Femur (tissue), 1 donor: ENCODE data around the gene COL18A1.
"Not testable (repeated sequence)": the region's sequence is repeated elsewhere in the genome, so short reads cannot be mapped to it uniquely, and the experiment has no call there.

Source experiments
- DNase-seq: peaks from one replicate; pipeline ENCODE4 v3.0.0-alpha.2; 2017

COL18A1 gene

DNA sequence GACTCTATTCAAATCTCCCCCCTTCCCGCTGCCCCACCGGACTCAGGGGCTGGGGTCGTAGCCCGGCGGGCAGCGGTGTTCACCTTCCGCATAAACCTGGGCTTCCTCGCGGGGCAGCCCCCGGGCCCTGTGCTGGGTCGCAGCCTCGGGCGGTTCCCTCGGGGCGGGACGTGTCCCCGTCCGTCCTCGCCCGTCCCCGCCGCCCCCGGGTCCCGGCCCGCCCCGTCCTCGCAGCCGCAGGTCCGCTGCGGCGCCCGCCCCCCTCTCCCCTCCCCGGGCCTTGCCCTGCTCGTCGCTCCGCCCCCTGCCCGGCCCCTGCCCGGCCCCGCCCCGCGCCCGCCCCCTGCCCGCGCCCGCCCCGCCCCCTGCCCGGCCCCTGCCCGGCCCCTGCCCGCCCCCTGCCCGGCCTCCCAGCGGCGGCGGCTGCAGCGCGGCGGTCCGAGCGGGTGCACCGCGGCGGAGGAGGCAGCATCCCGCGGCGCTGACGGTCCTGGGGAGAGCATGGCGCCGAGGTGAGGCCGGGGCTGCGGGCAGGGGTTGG is at the start of gene COL18A1:
Gene COL18A1 (plus strand): TSS at position 436 of the 541 bp plus-strand sequence. CDS start 66 bp downstream, at position 502.
- DNase-seq: peak; percentile 87

GRCh38 chr21:45355573-45355972 is 49.4 kb upstream of the COL18A1 start:
- no peak for DNase-seq

GRCh38 chr21:45356251-45356650 is 48.7 kb upstream of the COL18A1 start:
- no peak for DNase-seq

DNA sequence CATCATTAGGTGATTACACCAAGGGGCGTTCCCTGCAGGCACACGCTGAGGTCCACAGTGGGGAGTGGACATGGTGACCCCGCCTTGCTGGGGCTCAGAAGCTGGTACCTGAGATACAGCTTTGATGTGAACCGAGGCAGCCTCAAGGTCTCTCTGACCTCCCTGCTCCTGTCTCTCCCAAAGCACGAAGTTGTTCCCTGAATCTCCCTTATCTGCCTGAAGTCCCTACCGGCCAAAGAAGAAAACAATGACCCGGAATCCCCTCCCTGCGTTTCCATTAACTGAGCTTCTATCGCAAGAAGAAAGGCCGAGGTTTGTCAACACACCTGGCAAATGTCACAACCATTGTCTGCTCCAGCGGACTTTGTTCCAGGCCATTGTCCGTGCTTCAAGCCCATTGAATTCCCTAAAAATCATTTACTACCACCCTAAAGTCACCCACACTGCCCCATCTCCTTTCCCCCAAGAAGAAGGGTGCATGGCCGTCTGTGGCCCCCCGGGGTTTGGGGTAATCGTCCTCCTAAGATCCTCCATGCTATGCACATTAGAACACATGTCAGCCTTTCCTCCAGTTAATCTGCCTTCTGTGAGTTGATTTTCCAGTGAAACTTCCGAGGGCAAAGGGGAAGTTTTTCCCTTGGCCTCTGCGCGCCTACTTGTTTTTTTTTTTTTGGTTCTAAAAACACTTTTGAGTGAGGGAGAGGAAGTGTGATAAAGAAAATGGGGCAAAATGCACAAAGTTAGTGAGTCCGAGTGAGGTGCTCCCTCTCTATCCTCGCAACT is 48.1 kb upstream of the COL18A1 start:
- no peak for DNase-seq

DNA sequence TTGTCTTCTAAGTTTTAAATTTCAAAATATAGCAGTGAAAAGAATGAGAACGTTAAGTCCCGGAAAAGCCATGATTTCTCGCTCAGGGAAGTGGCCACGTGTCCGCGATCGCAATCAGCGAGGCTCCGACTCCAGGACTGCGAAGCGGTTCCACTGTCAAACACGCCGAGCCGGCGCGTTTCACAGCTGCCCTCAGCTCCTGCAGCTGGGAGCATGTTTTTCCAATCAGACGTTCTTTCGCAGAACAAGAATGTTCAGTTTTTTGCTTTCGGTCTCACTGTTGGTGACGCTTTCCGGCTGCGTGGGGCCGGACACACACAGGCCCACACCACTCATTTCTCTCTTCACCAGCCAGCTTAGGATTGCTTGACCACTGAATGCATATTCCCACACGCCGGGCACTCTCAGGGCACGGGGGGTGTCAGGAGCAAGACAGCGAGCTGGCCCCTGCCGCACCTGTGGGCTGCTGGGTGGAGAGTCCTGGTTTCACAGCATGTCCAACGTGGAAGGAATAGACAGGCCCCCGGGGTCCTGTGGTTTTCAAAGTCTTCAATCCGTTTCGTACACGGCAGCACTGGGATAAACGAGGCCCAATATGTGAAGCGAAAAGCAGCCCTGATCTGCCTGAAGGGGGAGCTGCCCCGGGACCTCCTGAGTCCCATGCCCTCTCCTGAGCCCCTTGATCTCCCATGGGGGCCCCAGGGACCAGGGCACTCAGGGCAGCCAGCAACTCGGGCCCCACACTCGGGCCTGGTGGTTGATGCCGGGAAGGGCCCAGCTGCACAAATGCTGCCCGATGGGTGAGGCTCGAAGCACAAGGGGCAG is 47.3 kb upstream of the COL18A1 start:
- DNase-seq: peak; percentile 80

DNA sequence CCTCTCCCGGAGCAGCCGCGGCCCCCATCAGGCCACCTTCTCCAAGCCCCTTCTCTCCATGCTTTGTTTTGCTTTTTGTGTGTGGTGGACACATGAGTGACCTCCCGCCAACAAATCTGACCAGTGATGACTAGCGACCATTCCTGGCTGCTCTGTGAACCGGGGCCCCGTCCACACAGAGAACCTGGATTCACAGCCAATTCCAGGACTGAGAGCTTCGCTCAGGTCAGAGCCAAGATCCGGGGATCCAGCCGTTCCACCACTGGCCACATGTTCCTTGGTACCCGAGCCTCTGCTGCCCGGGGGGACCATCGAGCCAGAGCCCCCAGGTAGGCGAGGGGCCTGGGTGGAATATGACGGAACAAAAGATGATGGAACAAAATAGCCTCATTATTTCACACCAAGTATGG is 46.7 kb upstream of the COL18A1 start:
- no peak for DNase-seq

DNA sequence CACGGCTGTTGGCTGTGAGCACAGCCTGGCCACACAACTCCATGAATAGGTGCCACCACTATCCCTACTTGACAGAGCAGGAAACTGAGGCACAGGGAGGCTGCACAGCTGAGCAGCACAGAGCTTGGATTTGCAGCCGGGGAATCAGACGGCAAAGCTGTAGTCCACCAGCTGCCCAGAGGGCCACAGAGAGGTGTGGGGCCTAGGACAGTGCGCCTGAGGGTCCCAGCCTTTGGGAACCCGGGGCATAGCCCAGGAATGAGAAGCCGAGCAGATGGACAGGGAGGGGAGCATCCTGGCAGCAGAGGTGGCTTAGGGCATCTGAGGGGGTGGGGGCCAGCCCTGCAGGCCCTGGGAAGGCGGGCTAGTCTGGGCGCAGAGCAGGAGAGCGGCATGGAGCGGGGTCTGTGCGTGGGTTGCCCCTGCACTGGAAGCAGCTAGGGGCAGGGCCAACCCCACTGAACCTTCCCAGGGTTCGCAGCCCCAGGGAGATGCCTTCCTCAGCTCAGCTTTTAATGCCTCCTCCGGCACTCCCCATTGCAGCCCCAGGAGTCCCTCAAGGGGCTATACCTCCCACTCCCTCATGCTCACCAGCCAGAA is 46.2 kb upstream of the COL18A1 start:
- no peak for DNase-seq

DNA sequence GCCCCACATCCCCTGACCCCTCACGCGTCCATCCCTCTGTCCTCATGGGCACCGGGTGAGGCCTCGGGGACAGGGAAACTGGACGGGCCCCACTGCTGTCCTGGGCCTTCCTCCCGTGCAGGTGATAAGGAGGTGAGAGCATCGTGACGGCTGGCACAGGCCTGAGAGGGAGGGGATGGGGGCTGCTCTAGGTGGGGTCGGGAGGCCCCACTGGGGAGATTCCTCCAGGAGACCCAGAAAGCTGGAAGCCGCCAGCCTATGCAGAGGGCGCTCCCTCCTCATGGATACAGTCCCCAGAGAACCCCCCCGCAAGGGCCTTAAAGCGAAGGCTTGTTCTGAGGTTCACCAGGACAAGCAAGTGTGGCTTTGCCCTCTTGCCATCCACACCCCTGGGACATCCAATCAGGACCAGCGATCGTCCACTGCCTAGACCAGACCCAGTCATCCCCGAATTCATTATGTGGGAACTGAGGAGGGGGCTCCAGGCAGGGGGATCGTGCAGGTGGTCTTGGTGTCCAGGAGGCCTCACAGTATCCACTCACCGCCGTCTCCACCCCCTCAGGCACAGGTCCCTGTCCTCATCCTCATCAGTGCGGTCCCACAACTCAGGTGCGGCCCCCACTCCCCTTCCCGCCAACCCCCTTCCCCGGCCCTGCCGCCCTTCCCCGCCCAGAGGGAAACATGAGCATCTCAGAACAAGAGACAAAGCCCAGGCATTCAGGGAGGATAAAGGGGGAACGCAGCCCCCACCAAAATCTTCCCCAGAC is 45.3 kb upstream of the COL18A1 start:
- DNase-seq: no peak

DNA sequence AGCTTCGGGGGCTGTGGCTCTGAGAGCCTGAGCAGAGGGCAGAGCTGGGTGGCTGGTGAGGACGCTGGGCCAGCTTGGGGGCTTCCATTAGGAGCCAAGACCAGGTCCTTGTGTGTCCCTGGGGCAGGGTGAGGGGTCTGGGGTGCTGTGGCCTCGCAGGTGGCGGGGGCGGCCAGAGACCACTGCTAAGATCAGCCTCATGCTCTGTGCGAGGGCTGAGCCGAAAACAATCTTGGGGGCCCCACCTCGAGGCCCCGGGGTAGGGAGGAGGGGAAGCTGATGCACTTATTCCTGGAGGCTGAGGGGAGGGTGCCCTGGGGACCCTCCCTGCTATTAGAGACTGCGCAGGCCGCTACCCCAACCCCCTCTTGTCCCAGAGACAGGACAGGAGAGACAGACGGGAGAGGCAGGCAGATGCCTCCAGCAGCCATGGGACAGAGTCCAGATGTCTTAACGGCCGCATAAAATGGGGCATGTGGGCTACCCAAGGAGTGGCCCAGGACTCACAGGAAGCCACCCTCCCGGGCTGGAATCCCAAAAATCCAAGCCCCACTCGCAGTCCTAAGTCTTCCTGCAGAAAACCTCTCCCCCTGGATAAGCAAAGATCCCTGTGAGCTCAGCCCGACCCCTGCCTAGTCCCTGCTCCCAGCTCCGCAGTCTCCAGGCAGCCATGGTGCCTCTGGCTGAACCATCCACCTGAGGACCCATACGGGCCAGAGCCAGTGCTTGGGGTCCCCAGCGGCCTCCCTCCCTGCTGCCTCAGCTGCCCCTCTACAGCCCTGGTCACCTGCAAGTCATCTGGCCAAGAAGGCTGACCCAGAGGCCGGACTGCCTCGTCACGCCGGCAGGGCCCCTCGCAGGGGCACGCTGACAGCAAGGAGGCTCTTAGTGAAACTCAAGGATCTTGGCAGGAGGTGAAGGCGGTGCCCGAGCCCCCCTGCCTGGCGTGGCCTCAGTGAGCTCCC is 43.6 kb upstream of the COL18A1 start:
- DNase-seq: no peak

GRCh38 chr21:45362077-45362747 is 42.8 kb upstream of the COL18A1 start:
- DNase-seq: no peak

DNA sequence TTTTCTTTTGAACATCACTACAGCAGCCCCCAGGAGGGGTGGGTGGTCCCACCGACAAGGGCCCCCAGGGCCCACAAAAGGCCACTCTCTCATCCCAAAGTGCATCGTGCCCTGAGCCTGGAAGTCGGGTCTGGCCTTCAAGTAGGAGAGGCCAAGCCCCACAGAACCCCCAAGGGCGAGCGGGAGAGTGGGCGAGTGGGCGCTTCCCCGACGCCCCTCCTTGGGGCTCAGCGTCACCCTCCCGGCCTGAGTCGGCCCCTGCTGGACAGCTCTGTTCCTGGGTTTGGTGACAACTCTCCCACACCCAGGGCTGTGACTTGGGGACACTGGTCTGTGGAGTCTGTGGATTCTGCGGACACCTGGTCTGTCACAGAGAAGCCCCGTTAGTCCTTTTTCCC is 42.2 kb upstream of the COL18A1 start:
- no peak for DNase-seq

GRCh38 chr21:45363272-45363671 is 41.7 kb upstream of the COL18A1 start:
- DNase-seq: not testable (repeated sequence)

- DNase-seq: peak; percentile 92
Observed at GRCh38 chr21:45363921-45364467, 41.0 kb upstream of the COL18A1 start.

GRCh38 chr21:45364468-45365185 is 40.3 kb upstream of the COL18A1 start:
- peak; percentile 88 for DNase-seq

GRCh38 chr21:45365186-45365607 is 39.8 kb upstream of the COL18A1 start:
- no peak for DNase-seq

DNA sequence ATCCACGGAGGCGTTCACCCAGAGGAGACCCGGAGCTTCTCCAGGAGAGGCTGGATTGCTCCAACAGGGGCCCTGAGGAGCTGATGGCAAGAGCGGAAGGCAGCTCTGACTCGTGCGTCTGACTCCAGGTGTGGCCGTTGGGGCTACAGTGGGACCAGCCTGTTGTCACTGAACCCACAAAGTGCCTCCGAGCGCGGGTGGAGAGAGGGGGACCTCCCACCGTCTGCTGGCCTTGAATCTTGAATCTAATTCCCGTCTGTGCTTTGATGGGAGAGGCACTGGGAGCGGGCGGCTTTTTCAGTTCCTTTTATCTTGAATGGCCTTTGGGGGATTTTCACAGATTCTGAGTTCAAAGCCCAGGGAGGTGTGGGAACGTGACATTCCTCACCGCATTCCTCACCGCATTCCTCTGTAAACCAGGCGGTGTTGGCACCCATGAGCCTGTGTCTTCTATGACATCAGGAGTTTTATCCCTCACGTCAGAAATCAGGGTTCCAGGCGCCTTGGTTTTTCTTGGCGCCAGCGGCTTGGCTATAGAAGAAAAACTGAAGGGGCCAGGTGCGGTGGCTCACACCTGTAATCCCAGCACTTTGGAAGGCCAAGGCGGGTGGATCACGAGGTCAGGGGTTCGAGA is 39.2 kb upstream of the COL18A1 start:
- no peak for DNase-seq

- DNase-seq: no peak
Observed at GRCh38 chr21:45366476-45366875, 38.5 kb upstream of the COL18A1 start.

DNA sequence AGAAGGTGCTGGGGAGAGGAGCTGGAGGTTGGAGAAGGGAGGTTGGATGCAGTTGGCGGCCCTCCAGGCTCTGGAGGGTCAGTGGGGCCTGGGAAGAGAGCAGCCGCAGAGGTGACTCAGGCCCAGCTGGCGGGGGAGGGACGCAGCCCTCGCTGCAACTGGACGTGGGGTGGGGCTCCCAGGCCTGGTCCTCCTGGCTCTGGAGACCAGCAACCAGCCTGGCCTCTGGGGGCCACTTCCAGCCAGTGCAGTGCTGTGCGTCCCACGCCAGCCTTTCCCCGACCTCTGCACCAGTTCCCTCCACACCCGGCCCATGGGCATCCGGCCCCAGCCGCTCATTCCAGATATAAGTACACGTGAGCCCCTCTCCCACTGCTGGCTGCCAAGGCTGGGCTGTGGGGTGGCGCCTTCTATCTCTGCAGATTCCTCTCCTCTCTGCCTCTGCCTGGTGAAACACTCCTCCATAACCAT is 38.0 kb upstream of the COL18A1 start:
- peak; percentile 64 for DNase-seq
